GM18873 (cell line): Measurements from ENCODE around the gene KRT27.
"Not testable (repeated sequence)": the region's sequence is repeated elsewhere in the genome, so short reads cannot be mapped to it uniquely, and the experiment has no call there.

Experiments used
- ATAC-seq: cut with Tn5 transposase; IDR thresholded peaks from one replicate; pipeline ENCODE4 v1.9.1; 2021; ENCODE audit warnings: mild to moderate bottlenecking, moderate library complexity, moderate number of reproducible peaks; ENCODE audit not compliant: unreplicated experiment, low FRiP score

Gene KRT27

DNA sequence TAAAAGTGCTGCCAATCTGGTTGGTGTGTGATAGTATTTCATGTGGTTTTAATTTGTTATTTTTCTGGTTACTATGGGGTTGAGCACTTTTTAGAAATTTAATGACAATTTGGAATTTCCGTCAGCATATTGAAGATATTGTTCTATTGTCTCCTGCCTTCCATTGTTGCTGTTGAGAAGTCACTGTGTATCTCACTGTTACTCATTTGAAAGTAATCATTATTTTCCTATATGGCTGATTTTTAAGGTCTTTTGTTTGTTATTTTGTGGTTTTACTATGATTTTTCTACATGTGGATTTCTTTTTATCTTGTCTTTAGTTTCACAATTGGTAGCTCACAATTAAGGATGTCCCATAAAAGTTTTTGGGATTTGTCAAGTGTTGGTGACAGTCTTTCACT lies 18.6 kb downstream of the KRT27 start:
- ATAC-seq: no peak

DNA sequence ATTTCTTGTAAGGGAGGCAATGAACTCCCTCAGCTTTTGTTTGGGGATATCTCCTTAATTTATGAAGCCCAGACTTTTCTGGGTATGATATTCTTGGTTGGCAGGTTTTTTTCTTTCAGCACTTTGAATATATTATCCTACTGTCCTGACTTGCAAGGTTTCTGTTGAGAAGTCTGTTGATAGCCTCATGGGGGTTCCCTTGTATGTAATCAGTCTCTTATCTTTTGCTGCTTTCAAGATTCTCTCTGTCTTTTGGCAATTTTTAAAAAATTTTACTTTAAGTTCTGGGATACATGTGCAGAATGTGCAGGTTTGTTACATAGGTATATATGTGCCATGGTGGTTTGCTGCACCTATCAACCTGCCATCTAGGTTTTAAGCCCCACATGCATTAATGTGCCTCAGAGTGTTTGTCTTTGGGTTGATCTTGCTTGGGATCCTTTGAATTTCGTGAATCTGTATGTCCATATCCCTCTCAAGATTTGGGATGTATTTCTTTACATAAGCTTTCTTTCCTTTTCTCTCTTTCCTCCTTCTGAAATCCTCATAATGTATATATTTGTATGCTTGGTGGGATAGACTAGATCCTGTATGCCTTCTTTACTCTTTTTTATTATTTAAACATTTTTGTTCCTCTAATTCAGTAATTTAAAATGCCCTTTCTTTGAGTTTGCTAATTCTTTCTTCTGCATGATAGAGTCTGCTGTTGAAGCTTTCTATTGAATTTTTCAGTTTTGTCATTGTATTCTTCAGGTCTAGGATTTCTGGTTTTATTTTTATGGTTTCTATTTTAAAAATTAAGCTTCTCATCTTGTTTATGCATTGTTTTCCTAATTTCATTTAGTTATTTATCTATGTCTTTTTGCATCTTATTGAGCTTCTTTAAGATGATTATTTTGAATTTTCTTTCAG lies 22.0 kb downstream of the KRT27 start:
- ATAC-seq: no peak

DNA sequence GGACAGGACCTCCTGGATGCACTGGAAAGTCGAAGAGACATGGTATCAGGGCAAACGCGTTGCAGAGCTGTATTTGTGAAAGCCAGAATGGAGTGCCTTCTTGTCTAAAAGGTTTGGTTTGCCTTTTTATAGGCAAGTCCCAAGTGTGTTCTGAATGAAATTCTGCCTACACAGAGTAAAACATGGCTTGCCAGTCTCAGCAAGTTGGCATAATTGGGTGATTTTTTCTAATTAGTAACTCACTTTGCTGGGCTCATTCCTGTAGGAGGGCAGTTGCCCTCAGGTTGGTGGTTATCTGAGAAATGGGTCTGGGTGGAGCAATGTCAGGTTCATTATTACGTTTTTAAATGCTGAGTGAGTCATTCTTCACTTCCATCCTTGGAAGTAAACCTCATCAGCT lies 27.1 kb downstream of the KRT27 start, which contains the start of gene KRT25:
Gene KRT25 (minus strand): TSS at position 101 of the 400 bp plus-strand sequence. CDS start 60 bp downstream, at position 41.
- ATAC-seq: no peak

DNA sequence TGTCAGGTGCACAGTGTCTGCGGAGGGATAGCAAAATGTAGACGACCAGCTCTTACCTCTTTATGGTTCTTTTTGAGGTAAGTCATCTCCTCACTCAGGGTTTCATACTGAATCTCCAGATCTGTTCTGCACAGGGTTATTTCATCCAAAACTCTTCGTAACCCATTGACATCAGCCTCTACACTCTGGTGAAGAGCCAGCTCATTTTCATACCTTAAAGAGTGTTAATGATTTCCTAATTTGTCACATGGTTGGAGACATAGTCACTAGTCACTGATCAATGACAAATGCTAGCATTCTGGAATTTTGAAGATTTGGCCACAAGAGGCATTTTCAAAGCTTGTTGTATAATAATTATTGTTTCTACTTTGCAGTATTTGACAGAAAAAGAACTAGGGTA lies 28.5 kb downstream of the KRT27 start:
- ATAC-seq: no peak

DNA sequence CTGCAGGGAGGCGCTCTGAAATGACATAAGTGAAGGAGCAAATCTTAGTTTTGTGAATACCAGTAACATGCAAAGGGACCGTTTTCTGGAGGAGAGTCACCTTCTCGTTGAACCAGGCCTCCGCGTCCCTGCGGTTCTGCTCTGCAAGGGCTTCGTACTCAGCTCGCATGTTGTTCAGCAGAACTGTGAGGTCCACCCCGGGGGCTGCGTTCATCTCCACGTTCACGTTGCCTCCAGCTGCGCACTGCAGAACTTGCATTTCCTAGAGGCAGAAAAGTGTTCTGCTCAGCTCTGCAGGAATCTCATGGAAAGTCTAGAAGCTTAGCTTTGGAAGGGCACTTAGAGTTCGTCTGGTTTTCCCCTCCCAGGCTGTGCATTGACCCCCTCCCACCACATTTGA lies 31.3 kb downstream of the KRT27 start:
- no peak for ATAC-seq

DNA sequence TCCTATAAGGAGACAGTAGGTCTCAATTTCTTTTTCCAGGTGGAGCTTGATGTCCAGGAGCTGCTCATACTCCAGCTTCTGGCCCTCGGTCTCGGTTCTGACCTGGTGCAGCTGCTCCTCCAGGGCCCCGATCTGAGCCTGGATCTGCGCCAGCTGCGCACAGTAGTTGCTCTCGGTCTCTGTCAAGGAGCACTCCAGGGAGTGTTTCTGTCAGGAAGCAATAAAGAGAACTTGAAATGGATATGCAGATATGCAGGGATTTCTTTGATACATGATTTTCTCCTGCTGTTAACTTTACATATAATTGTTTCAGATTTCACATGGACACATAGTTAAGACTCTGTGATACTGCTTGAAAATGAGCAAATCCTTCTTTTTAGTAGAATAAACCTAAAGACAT lies 32.0 kb downstream of the KRT27 start:
- no peak for ATAC-seq

DNA sequence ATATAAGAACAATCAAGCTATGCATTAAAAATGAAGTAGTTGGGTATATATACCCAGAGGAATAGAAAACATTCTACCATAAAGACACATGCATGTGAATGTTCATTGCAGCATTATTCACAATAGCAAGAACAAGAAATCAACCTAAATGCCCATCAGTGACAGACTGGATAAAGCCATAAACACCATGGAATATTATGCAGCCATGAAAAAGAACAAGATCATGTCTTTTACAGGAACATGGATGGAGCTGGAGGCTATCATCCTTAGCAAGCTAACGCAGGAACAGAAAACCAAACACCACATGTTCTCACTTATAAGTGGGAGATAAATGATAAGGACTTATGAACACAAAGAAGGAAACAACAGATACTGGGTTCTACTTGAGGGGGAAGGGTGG lies 33.7 kb downstream of the KRT27 start:
- ATAC-seq: not testable (repeated sequence)

DNA sequence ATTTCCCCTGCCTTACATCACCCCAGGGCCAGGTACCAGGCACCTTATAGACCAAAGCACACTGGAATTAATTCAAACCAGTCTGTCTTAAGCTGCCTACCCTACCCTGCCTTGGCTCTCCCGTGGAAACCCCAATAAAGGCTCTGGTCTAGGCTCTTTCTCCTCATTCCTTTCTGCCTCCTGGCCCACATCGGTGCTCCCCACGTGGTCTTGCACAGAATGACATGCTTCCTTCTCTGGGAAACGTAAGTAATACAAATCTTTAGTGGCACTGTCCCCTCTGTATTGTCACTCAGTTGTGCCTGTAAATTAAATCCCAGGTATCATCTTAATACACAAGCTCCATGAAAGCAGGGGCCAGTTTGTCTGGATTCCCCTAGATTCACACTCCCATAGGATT lies 43.8 kb downstream of the KRT27 start:
- ATAC-seq: no peak

DNA sequence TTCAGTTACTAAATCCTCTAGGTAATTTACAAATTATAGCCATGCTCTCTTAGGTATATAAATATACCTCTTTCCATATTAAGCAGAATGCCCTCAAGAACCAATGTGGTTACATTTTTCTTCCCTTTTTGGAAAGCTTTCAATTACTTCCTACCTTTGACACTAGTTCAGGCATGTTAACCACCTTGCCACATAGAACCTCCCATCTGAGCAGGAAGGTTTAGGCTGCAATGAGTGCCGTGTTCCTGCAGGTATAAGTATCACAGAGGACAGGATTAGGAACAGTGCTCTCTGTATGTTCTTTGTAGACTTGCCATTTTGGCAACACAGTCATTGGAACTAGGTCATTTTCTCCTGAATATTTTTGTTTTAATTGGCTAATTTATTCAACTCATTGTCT lies 47.3 kb downstream of the KRT27 start:
- no peak for ATAC-seq

DNA sequence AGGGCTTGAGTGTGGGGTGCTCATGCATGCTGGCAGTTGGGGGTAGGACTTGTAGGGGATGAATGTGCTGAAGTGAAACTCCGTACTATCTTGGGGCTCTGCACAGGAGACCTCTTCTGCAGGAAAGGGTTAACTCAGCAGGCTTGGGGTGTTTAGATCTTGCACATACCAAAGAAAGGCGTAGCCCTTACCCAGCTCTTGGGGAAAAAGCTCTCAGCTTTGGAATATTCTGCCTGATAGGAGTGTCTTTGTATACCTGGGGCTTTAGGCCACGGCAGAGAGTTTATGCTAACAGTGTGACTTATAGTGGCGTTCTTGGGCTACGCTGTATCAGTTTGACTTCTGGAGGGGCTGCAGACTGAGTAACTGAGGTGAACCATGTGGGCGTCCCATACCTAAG lies 48.3 kb downstream of the KRT27 start:
- no peak for ATAC-seq

DNA sequence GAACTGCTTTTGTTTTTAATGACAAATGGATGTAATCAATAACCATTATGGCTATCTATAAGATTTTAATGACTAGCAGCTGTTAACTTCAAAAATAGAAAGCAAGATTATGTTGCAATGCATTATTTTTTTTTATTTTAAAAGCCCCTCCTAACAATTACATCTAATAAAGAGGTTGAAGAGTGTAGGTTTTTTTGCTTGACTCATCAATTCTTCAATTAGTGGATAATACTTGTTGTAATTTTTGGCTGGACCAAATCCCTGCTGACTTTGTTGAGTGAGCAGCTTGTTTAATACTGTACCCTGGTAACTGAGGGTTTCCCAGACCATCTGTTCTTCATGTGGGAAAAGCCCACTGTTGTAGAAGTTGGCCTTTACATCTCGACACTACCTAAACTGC lies 51.4 kb downstream of the KRT27 start:
- ATAC-seq: no peak

DNA sequence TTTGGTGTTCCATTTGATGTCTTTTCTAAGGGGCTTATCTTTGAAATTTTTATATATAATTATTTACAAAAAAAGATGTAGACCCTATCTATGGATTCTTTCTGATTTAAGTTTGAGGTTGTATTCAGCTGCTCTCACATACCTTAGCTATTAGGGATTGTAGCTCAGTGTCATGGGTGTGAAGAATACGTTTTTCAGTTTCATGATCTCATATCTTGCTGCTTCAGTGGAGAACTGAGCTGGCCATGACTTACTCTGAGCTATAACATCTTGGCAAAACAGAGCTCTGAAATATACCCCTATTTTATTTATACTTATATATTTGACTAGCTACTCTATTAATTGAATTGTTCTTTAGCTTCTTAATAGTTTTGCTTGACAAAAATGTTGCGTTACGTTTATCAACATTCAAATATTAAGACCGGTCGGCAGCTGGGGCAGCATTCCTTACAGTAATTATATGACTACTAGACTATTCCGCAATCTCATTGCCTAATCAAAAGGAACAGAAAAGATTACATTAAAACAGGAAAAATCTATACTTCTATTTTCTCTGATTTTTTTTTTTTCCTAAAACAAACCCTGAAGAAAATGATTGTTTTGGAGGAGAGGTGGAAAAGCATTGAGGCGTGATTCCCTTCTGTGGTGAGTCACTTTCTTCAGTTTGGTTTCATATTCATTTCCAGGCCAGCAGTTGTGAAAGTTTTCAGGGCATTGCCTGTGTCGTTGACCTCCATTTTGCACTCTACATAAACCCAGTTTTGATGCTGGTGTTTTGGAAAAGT lies 54.7 kb downstream of the KRT27 start:
- ATAC-seq: no peak

DNA sequence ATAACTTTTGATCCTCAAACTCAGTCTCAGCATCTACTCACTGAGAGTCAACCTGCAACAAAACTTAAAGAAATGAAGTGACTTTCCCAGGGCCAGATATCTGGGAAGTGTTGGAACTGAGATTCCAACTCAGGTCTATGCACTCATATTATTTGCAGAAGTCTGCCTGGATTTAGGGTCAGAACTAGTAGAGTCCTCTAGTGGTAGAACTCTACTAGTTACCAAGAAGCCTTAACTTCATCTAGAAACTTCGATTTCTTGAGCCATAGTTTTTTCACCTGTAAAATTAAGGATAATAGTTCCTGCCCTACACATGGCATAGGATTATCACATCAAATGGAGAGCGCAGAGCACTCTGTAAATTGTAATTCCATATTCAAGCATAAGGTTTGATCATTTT lies 55.4 kb downstream of the KRT27 start:
- ATAC-seq: no peak
